NCI-H748 (cell line): ENCODE results near the gene FMNL1.

Source experiments
- DNase-seq: peaks from one replicate; lab custom pipeline; 2025; ENCODE audit not compliant: unreplicated experiment; lab: John Stamatoyannopoulos, UW

The FMNL1 gene

DNA sequence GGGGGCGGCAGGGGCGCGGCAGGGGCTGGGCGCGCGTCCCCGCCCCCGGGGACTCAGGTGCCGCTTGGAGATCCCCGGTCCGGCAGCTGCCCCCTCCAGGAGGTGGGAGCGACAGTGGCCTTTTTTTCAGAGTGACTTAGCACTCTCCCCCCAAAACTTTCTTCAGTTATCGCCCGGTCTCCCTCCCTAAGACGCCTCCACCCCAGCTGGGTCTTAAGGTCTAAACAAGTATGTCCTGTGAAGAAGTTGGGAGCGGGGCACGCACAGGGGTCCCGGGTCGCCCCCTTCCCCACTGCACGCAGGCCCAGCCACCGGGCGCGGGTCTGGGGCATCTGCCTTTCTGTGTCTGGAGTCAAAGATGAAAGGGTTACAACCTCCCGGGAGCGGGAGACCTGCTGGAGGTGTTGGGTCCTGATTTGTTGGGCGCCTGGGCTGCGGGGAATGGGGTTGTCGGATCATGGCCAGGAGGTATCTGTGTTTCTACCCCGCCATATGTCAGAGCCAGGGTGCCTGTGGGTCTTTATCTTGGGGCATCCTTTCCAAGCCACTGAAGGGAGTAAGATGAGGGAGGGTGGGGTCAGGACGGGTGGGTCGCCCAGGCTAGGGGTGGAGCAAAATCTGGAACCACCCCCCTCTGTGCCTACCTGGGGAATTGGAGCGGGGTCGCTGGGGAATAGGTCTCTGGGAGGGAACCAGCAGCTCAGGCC, 757 bp downstream of the FMNL1 start:
- DNase-seq: no peak

DNA sequence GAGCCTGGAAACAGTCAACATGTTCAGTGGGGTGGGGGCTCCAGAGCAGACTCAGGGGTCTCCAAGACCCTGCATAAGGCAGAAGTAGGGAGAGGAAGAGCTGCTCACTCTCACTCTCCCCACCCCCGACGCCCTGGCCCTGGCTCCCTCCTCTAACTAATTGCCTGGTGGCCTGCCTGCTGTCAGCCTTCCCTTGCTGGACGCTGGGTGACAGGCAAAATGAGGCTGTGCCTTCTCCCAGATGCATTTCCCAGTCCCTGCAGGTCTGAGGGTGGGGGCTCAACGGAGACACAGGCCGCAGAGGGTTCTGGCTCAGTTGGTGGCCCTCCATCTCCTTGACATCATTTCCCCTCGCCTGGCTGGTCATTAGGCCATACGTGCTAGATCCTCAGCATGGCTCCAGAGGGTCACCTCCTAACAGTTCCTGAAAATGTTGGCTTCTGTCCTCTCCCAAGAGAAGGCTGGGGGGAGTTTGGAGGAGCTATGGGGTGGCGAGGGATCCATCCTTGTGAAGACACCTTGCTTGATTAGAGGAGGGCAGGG, 1.4 kb downstream of the FMNL1 start:
- DNase-seq: no peak

DNA sequence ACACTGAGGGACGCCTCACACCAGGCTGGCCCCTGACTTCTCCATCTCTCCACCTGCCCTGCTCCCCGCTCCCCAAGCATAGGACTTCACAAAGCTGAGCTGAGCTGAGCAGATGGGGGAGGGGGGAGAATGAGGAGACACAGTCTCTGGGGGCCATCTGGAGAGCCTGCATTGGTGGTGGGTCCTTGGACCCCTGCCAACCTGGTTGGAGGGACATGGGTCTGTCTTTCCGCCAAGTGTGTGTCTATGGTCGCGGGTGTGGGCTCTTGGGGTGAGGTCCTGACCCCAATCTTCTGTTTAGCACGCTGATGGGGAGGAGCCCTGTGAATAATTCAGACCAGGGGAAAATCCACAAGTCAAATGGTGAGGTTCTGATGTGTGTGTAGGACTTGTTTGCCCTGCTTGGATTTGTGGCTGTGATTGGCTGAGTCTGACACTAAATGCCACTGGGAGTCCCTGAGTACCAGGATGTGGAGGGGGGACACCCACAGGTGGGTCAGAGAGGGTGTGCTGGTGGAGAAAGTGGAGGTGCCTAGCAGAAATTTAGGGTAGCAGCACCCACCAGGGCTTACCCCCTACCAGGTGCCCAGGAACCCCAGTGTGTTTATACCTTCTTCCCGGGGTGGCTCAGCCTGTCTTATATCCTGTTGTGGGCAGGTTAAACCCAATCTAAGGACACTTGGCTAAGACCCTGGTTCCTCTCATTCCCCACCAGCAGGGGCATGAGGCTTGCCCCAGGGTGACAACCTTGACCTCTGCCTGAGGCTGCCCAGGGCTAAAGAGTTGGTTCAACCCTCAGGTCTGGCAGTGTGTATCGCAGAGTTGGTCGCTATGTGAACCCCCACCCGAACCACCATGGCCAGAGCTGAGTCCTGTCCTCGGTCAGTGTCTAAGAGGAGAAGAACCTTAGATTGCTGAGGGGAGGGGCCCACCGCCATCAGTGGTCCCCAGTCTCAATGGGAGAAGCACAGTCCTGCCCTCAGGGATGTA, 2.1 kb downstream of the FMNL1 start:
- no peak for DNase-seq

DNA sequence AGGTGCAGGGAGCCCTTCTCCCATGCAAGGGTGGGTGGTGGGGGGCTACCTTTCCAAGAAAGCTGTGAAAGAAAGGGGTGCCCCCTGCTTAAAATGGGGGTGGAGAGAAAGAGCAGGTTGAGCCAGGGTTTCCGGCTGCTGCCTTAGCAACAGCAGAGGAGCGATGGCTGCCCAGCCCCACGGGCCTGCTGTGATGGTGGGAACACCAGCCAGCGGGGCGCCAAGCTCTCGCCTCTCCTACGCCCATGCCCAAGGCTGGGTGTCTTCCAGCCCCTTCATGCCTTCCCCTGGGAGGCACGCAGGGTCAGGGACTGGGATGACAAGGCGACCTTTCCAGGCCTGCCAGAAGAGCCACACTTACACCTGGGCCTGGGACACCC, 3.0 kb downstream of the FMNL1 start:
- no peak for DNase-seq

DNA sequence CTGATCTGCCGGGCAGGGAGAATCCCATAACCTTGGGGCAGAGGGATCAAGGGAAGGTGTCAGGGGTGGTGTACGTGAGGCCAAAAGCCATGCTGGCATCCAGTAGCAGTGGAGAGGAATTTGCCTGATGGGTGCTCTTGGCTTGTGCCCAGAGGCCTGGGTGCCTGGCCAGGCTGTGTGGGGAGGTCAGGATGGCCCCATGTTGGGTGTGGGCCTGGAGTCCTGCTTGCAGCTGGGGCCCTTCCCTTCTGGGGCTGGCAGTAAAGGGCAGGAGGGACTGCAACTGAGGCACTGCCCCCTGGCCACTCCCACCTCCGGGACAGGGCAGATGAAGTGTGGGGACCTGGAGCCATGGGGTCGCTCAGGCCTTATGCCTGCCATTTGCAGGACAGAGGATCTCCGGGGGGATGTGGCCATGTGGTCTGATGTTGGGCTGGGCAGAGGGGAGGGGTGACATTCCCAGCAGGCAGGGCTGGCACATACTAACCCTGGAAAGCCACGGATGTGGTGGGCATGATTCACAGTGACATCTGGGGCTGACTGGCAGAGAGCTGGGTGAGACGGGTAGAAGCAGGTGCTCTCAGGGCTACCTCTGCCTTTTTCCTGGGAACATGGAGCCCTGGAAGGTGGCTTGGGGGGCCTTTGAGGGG, 3.5 kb downstream of the FMNL1 start:
- no peak for DNase-seq

DNA sequence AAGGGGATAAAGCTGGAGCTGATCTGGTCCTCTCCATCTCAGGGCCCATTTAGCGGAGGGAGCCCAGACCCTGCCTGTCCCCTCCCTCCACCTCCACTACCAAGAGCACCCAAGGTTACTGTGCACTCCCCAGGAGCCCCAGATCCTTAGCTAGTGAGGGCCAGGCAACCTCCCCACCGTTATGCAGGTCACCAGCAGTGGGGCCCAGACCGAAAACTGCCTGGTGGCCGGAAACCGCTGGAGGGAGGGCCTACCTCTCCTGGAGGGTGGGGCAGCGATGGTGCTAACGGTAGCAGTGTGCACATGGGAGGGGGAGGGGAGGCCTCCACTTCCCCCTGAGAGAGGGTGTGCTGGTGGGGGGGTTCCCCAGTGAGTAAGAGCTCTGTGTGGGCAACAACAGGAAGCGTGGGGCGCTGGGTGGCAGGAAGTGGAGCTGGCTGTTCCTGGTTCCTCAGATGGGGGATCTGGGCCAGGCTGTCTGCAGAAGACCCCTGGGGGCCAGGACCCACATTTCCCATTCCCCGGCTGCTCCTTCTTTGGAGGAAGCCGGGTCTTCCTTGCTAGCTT, 4.4 kb downstream of the FMNL1 start:
- DNase-seq: no peak

DNA sequence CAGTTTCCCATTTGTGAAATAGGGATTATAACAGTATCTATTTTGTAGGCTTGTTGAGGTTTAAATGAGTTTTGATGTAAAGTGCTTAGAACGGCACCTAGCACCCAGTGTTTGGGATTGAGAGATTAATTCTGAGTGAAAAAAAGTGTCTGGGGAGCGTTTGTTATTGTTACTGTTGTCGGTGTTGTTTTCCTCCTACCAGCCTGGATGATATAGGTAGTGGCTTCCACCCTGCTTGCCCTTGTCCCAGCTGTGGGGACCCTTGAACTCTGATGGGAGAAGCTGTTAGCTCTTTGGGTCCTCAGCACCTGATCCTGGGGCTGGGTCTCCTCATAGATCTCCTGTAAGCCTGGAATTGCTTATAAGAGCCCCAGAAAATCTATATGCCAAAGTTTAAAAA, 4.9 kb downstream of the FMNL1 start:
- DNase-seq: no peak

DNA sequence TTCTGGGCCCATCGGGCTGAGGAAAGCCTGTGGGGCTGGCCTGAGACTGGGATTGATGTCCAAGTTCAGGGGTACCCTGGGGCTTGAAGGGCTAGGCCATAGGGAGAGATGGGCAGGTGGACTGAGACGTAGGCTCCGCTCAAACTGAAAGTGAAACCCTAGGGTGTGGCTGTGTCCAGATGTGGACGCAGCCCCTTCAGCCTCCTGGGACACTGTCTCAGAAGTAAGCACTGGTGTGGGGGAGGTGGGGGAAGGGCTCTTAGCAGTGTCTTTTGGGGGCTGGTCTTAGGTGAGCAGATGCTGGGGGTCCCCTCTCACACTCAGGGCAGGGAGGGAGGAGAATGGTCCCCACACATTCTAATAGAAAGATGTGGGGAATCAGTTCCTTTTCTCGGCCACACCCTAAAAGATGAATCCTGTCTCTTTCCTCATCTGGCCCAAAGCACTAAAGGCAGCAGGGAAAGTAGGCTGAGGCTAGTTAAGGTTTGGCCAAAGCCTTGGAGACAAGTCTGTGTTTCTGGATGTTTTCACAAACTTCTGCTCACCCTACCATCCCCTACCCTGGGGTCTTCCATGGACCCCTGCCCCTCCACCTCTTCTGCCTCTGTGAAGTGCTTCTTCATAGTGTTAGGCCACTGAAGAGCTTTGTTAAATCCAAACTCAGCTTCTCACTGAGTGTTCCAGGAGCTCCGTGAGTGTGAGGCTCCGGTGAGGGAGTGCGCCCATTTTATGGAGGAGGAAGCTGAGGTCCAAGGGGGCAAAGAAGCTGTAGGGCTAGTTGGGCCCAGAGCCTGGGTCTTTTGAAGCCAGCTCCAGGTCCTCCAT, 5.6 kb downstream of the FMNL1 start:
- no peak for DNase-seq

DNA sequence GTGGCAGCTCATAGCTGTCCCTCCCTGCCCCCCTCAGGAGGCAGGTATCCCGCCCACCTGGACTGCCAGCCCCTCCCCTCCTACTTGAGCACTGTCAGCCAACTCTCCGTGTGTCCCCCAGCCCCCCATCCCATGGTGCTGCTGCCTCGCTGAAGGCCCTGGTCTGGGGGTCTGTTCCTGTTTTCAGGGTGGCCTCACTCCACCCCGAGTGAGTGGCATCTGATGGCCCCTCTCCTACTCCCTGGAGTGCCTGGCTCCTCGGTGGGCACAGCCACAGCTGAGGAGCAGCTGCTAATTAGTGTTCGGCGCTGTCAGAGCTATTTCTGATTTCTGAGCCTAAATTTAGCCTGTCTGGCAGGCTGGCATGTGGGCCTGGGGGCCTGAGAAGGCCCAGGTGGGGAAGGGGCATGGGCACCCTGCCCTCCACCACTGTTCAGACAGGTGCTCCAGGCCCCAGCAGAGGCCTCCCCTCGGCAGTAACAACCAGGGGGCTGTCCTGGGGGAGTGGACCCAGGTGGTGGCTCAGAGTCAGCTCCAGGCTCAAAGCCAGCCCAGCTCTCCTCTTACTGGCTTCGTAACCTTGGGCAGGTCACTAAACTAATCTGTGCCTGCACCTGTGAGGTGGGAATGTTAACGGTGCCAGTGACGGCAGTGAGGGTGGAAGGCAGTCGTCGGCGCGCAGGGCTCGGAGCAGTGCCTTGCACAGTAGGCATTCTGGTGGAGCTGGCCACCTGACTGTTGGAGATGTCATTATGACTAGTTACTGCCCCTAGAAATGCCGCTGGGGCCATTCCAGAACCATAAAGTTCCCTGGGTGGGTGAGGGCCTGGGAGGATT, 6.5 kb downstream of the FMNL1 start:
- no peak for DNase-seq

DNA sequence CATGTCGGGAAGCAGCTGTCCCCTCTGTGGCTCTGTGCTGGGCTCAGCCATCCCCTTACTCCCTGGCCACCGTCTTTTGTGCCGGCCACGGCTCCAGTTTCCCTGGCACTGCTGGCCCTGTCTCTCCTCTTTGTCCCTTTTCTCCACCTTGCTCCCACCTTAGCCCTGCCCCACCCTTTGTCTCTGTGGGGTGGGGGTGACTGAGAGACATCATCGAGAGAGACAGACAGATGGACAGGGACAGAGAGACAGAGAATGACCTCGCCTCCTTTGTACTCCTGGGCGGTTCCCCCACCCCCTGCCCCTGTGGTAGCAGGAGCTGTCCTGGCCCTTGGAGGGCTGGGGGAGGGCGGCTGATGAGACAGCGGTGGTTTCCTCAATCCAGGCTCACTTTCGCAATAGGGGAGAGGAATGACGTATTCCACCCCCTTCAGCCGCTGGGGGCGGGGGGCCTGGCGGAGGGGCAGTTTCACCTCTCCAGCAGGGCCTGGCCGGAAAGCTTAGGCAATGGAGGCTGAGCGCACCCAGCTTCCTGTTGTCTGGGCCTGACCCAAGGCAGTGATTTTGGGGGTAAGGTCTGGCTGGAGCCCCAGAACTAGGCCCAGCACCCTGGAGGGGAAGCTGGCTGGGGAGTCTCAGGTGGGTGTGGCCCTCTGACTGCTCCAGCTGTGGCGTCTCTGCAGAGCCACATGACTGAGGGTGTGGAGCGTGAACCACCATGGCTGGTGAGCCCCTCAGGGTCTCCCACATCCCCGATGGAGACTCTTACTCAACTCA, 7.3 kb downstream of the FMNL1 start:
- DNase-seq: no peak

DNA sequence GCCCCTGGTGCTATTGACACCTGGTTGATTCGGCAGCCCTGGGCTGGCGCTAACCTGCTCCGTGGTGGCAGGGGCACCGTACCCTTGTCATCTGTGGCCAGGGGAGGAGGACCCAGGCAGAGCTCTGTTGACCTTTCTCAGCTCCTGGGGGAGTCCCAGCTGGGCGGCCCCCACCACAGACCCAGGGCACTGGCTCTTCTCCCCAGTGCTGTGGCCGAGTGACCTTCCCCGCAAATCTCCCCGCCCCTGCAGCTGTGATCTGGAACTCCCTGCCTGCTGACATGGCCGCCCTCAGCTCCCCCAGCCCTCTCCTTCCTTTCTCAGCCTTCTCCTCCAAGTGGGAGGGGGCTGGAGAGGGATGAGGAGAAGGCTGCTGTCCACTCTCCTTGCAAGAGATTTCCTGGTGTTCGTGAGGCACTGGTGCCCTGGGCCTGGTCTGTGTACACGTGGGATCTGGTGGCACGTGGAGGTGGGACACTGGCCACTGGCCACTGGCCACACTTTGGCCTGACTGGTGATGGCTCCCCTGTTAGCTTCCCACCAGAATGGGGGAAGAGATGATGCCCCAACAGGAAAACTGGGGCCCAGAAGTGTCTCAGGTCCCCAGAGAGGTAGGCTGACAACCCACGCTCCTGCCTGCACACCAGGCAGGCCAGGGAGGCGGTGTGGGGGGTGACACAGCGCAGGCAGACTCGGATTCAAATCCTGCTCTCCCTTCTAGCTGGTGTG, 8.2 kb downstream of the FMNL1 start:
- DNase-seq: no peak

DNA sequence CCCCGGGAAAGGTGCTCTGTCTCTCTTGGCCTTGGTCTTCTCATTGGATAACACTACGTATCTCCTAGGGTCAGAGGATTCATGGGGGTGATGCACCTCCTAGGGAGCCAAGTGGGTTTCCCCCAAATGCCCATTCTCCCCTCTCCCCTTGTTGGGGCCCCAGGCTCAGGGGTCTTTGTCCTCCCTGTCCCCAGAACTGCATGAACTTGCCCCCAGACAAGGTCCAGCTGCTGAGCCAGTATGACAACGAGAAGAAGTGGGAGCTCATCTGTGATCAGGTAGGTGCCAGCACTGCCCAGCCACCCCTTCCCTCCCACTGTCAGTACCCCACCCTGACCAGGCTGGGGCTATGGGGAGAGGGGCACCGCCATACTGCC, 8.7 kb downstream of the FMNL1 start:
- DNase-seq: no peak

DNA sequence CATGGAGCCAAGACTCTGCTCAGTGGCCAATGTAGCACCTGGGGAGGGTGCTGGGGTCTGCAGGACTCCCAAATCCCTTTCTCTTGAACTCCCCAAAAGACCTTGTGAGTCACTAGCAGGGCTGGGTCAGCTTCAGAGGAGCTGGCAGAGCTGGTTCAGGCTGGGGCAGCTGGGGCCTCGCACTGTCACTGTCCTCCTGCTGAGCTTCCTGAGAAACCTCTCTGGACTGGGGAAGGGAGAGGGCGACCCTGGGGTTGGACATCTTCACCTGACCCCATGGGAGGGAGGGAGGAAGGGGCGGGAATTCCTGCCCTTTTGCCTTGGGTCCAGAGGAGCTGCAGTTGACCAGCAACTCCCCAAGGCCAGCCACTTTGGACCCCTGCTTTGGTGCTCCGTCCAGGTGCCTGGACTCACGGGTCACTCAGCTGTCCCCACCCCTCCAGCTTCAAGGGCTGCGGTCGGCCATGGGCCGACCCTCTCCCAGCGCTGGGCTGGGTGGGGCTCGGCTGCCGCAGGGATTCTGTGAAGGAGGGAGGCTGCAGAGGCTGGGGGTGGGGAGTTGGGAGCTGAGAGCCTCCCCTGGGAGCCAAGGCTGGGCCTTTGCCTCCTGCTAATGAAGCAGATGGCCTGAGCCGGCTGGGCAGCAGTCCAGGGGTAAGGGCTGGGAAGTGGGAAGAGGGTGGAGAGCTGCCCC, 9.2 kb downstream of the FMNL1 start:
- DNase-seq: no peak

DNA sequence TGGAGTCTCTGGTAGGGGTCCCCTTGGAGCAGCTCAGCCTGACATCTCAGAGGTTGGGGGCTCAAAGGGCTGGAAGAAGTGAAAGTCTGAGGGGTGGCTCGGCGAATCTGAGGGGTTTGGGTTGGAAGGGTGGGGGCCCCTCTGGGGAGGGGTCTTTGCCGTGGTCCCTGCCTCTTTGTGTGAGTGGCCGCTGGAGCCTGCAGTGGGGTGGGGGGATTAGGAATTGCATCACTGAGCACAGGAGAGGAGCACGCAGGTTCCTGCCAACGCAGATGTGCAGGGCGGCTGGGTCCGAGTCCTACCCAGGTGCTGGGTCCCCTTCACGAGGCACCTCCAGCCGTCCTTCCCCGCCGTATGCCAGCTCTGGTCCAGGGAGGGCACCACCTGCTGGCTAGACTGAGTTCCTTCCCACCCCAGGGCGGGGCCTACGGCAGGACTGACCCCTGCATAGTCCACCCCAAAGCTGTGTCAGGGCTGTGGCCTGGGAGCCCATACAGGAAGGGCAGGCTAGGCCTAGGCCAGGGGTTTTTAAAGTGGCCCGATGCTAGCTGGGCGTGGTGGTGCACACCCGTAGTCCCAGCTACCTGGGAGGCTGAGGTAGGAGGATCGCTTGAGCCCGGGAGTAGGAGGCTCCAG, 9.9 kb downstream of the FMNL1 start:
- DNase-seq: peak; percentile 18

DNA sequence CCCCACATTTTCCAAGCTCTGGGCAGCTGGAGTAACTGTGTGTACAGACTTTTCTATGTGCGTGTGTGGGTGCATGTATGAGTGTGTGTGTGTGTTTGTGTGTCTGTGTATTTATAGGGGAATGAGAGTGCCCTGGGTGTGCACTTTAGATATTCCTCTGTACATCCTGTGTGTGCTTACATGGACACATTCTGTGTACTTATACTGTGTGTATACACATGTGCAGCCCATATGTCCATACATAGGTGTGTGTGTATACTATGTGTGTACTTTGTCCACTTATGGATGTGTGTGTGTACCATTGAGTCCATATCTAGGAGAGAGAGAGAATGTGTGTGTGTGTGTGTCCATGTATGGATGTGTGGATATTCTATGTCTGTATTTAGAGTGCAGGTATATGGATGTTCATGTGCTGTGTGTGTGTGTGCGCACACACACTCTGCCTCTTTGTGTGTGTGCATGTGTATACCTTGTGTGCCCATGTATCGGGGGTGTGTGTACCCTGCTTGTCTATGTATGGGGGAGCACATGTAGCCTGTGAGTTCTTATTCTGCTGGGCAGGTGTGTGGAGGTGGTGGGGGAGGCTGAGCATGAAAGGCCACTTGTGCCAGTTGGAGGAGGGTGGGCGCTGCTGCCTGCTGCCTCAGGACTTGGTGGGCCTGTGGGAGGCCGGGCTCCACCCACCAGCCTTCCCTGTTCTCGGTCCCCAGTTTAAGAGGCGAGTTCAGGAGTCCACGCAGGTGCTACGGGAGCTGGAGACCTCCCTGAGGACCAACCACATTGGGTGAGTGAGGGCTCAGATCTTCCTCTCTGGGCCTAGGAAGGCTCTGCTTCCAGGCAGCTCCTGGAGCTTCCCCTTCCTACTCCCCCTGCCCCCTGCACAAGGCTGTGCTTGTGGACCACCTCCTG, 11.1 kb downstream of the FMNL1 start:
- DNase-seq: no peak

DNA sequence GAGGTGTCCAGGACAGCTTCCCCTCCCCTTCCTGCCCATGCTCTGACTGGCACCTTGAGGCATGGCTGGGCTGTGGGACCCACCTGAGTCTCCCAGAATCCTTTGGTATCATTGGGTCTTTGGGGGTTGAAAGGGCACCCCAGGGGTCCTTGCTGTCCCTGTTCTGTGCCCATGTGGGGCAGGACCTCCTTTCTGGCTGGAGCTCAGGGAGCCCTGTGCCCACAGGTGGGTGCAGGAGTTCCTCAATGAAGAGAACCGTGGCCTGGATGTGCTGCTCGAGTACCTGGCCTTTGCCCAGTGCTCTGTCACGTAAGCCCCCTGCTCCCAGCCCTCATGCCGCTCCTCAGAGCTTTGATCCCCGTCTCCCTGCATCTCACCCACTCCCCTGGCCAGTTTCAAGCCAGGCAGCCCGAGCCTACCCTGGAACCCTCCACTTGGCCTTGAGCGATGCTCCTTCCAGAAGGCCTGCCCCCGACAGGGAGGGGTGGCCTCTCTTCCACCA, 11.8 kb downstream of the FMNL1 start:
- no peak for DNase-seq
